NCI-H2227 (cell line): Measurements from ENCODE around the gene FNDC3B.

Source experiments
- DNase-seq: peaks from one replicate; lab custom pipeline; 2025; ENCODE audit not compliant: unreplicated experiment; lab: John Stamatoyannopoulos, UW

Gene FNDC3B

GRCh38 chr3:172132721-172133311 is 93.4 kb downstream of the FNDC3B start:
- no peak for DNase-seq

GRCh38 chr3:172133838-172134237 is 94.5 kb downstream of the FNDC3B start:
- no peak for DNase-seq

GRCh38 chr3:172134352-172134751 is 95.0 kb downstream of the FNDC3B start:
- no peak for DNase-seq

GRCh38 chr3:172135185-172135584 is 95.8 kb downstream of the FNDC3B start:
- DNase-seq = no peak

GRCh38 chr3:172135820-172136219 is 96.4 kb downstream of the FNDC3B start:
- no peak for DNase-seq

GRCh38 chr3:172136330-172136729 is 97.0 kb downstream of the FNDC3B start:
- DNase-seq = no peak

GRCh38 chr3:172137287-172138192 is 98.2 kb downstream of the FNDC3B start:
- DNase-seq = no peak

- DNase-seq = no peak
Observed at GRCh38 chr3:172138193-172138537, 98.8 kb downstream of the FNDC3B start.

GRCh38 chr3:172138792-172139507 is 99.6 kb downstream of the FNDC3B start:
- DNase-seq = no peak

- no peak for DNase-seq
Observed at GRCh38 chr3:172139528-172140276, 100.3 kb downstream of the FNDC3B start.

GRCh38 chr3:172140499-172141391 is 101.4 kb downstream of the FNDC3B start:
- no peak for DNase-seq

GRCh38 chr3:172142051-172142863 is 102.9 kb downstream of the FNDC3B start:
- DNase-seq = no peak

GRCh38 chr3:172142864-172143451 is 103.6 kb downstream of the FNDC3B start:
- no peak for DNase-seq

GRCh38 chr3:172143739-172144497 is 104.5 kb downstream of the FNDC3B start:
- DNase-seq = no peak

- no peak for DNase-seq
Observed at GRCh38 chr3:172144601-172145000, 105.2 kb downstream of the FNDC3B start.

- DNase-seq = no peak
Observed at GRCh38 chr3:172145031-172145686, 105.8 kb downstream of the FNDC3B start.

GRCh38 chr3:172146349-172146748 is 107.0 kb downstream of the FNDC3B start:
- no peak for DNase-seq
